ENCODE data around the gene PTDSS2. TPM values are rescaled to one million over a fixed set of nuclear protein-coding genes. Genes with fewer than 3 reads are reported as not detected.

Gene PTDSS2
- total RNA-seq, 1 donor from 2014 or later = 32.9 TPM

GRCh38 chr11:452203-452744, 2.2 kb downstream of the PTDSS2 start:
- TF ChIP-seq CTCF (IDR thresholded peaks at IDR 0.05) = no peak
- Histone ChIP-seq H3K27ac (no peak overlapping the region), H3K9me3 (no peaks in the 10 kb centered on the region), H3K27me3 (ENCODE audit: low read depth) (no peaks in the 10 kb centered on the region), H3K4me3 (no peak overlapping the region), H3K4me1 (peaks cover 30% of the 10 kb centered on the region), H3K36me3 (peaks cover 24% of the 10 kb centered on the region)
- intact Hi-C loops (cut with DNase I) = no loop called here
- no peak for ATAC-seq
- DNase-seq = no peak

DNA sequence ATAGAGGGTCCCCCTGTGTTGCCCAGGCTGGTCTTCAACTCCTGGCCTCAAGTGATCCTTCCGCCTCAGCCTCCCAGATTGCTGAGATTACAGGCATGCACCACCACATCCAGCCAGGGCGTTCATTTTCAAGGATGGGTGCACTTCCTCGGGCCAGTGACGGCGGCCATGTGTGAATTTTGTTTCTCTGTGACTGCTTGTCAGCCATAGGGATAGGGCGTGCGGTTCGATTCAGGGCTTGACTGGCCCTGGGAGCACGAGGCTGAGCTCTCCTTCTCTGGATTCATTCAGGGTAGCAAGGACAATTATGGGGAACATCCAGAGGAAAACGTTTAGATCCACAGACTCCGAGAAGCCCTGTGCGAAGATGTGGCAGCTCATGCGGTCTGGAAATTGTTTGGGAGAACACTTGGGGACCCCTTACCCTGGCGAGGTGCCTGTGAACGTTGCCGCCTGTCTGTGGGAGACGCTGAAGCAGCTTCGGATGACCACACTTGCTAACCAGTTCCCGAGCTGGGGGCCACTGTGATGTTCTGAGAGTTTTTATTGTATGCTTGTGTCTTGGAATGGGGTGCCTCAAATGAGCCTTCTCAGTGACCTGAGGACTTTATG, 2.9 kb downstream of the PTDSS2 start:
- Histone ChIP-seq H3K4me3 (no peak overlapping the region), H3K27me3 (ENCODE audit: low read depth) (no peaks in the 10 kb centered on the region), H3K4me1 (peaks cover 30% of the 10 kb centered on the region), H3K9me3 (no peaks in the 10 kb centered on the region), H3K27ac (no peak overlapping the region), H3K36me3 (peaks cover 24% of the 10 kb centered on the region)
- DNase-seq = no peak
- ATAC-seq = no peak
- no peak for TF ChIP-seq CTCF (IDR thresholded peaks at IDR 0.05)
- intact Hi-C loops (cut with DNase I) = no loop called here

GRCh38 chr11:453564-453963, 3.5 kb downstream of the PTDSS2 start:
- Histone ChIP-seq H3K4me1 (peaks cover 27% of the 10 kb centered on the region), H3K4me3 (no peak overlapping the region), H3K27ac (no peak overlapping the region), H3K27me3 (ENCODE audit: low read depth) (no peaks in the 10 kb centered on the region), H3K36me3 (peaks cover 24% of the 10 kb centered on the region), H3K9me3 (no peaks in the 10 kb centered on the region)
- intact Hi-C loops (cut with DNase I) = no loop called here
- no peak for ATAC-seq
- DNase-seq = no peak
- no peak for TF ChIP-seq CTCF (IDR thresholded peaks at IDR 0.05)

GRCh38 chr11:454043-454442, 4.0 kb downstream of the PTDSS2 start:
- intact Hi-C loops (cut with DNase I) = no loop called here
- no peaks in the 10 kb centered on the region for H3K9me3 ChIP-seq

DNA sequence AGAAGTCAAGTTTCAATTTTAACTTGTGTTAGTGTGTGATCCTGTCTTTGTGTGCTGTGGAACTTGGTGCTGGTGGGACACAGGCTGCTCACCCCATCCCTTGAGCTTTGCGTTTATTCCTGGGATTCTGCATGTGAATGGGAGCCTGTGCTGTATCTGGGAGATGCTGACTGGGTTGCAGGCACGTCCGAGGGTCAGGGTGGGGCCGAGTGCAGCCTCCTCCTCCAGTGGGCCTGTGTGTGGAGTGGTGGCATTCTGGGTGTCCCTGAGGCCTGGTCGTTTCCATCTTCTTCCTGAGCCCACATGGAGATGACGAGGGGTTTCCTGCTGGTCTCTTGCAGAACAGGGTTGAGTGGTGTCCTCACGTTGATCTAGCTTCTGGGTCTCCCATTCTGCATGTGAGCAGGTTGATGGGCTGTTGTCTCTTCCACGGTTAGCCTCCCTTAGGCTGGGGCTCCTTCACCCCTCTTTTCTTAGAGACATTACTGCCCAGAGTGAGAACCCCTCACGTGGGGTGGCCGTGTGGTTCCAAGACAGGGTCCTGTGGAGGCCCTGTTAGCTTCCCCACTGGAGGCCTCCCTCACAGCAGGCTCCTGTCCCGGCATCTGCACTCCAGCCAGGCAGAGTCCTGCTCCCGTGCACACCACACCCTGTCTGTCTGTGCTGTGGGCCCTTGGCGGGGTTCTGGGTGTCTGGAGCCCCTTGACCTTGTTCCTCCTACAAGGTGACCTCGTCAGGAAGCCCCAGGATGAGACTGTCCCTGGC, 4.9 kb downstream of the PTDSS2 start:
- DNase-seq = no peak
- intact Hi-C loops (cut with DNase I) = no loop called here
- ATAC-seq = no peak
- peaks cover 30% of the 10 kb centered on the region for H3K36me3 ChIP-seq
- no peak for TF ChIP-seq CTCF (IDR thresholded peaks at IDR 0.05)
- H3K4me3 ChIP-seq = no peak overlapping the region
- no peaks in the 10 kb centered on the region for H3K9me3 ChIP-seq
- no peaks in the 10 kb centered on the region for H3K27me3 ChIP-seq (ENCODE audit: low read depth)
- peaks cover 15% of the 10 kb centered on the region for H3K4me1 ChIP-seq
- H3K27ac ChIP-seq = no peak overlapping the region

More at GRCh38 chr11:454043-454442, 4.0 kb downstream of the PTDSS2 start:
- DNase-seq (no peak), ATAC-seq (no peak)
- no peak for TF ChIP-seq CTCF (IDR thresholded peaks at IDR 0.05)
- H3K4me3 ChIP-seq = no peak overlapping the region
- peaks cover 22% of the 10 kb centered on the region for H3K4me1 ChIP-seq
- H3K27ac ChIP-seq = no peak overlapping the region
- H3K27me3 ChIP-seq (ENCODE audit: low read depth) = no peaks in the 10 kb centered on the region
- peaks cover 24% of the 10 kb centered on the region for H3K36me3 ChIP-seq

Measured in lower lobe of right lung (tissue), 2 donors.